ENCODE measurements around the gene VPS37B.

The VPS37B gene

GRCh38 chr12:122855928-122856831 is 39.7 kb downstream of the VPS37B start:
- TF ChIP-seq, protein P1, sequence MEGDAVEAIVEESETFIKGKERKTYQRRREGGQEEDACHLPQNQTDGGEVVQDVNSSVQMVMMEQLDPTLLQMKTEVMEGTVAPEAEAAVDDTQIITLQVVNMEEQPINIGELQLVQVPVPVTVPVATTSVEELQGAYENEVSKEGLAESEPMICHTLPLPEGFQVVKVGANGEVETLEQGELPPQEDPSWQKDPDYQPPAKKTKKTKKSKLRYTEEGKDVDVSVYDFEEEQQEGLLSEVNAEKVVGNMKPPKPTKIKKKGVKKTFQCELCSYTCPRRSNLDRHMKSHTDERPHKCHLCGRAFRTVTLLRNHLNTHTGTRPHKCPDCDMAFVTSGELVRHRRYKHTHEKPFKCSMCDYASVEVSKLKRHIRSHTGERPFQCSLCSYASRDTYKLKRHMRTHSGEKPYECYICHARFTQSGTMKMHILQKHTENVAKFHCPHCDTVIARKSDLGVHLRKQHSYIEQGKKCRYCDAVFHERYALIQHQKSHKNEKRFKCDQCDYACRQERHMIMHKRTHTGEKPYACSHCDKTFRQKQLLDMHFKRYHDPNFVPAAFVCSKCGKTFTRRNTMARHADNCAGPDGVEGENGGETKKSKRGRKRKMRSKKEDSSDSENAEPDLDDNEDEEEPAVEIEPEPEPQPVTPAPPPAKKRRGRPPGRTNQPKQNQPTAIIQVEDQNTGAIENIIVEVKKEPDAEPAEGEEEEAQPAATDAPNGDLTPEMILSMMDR (IDR thresholded peaks at IDR 0.05; ENCODE audit: low read depth, low read length), result no peak
- DNase-seq (ENCODE audit: low read depth, low spot score), result no peak
- in situ Hi-C loops (cut with HindIII; ENCODE audit: low sequenced_read_pairs), result no loop called here
- no peak overlapping the region for H3K4me3 ChIP-seq (ENCODE audit: low read depth, low read length)

- in situ Hi-C loops (cut with HindIII; ENCODE audit: low sequenced_read_pairs), result no loop called here
- H3K4me3 ChIP-seq (ENCODE audit: low read depth, low read length), result no peak overlapping the region
- TF ChIP-seq, protein P1 (IDR thresholded peaks at IDR 0.05; ENCODE audit: low read depth, low read length), result no peak
- DNase-seq (ENCODE audit: low read depth, low spot score), result no peak
Observed at GRCh38 chr12:122855071-122855829, 40.7 kb downstream of the VPS37B start.

GRCh38 chr12:122854554-122854953 is 41.4 kb downstream of the VPS37B start:
- no peak overlapping the region for H3K4me3 ChIP-seq (ENCODE audit: low read depth, low read length)
- DNase-seq (ENCODE audit: low read depth, low spot score), result no peak
- TF ChIP-seq, protein P1 (IDR thresholded peaks at IDR 0.05; ENCODE audit: low read depth, low read length), result no peak
- in situ Hi-C loops (cut with HindIII; ENCODE audit: low sequenced_read_pairs), result no loop called here

GRCh38 chr12:122853582-122854245 is 42.2 kb downstream of the VPS37B start:
- in situ Hi-C loops (cut with HindIII; ENCODE audit: low sequenced_read_pairs), result no loop called here
- H3K4me3 ChIP-seq (ENCODE audit: low read depth, low read length), result no peak overlapping the region
- TF ChIP-seq, protein P1 (IDR thresholded peaks at IDR 0.05; ENCODE audit: low read depth, low read length), result no peak
- no peak for DNase-seq (ENCODE audit: low read depth, low spot score)

- H3K4me3 ChIP-seq (ENCODE audit: low read depth, low read length), result no peak overlapping the region
- DNase-seq (ENCODE audit: low read depth, low spot score), result no peak
- TF ChIP-seq, protein P1 (IDR thresholded peaks at IDR 0.05; ENCODE audit: low read depth, low read length), result no peak
- in situ Hi-C loops (cut with HindIII; ENCODE audit: low sequenced_read_pairs), result no loop called here
Observed at GRCh38 chr12:122852336-122853275, 43.3 kb downstream of the VPS37B start.
